H9 (cell line): ENCODE measurements around the gene SIPA1L3. TPM values are rescaled to one million over a fixed set of nuclear protein-coding genes. Genes with fewer than 3 reads are reported as not detected.

Experiments
- DNase-seq: peaks from one replicate; pipeline ENCODE4 v3.0.0-alpha.2; 2017
- H2AFZ ChIP-seq: one replicate; pipeline ENCODE4 v1.6.1; 2013; ENCODE audit warnings: mild to moderate bottlenecking, low read length, control low read depth, moderate library complexity
- H2AK5ac ChIP-seq: 2 replicates; pipeline ENCODE4 v1.6.1; 2013; ENCODE audit warnings: low read length, control low read depth, mixed read lengths; ENCODE audit not compliant: insufficient read length
- H2BK120ac ChIP-seq: one replicate; pipeline ENCODE4 v1.6.1; 2013; ENCODE audit warnings: low read depth, mild to moderate bottlenecking, low read length, control low read depth, inconsistent platforms; ENCODE audit not compliant: poor library complexity, severe bottlenecking
- H2BK12ac ChIP-seq: 2 replicates; pipeline ENCODE4 v1.6.1; 2013; ENCODE audit warnings: low read length, control low read depth, mixed read lengths, low read depth; ENCODE audit not compliant: insufficient read length
- H2BK15ac ChIP-seq: 2 replicates; pipeline ENCODE4 v1.6.1; 2013; ENCODE audit warnings: low read depth, low read length, control low read depth
- H2BK20ac ChIP-seq: one replicate; pipeline ENCODE4 v1.6.1; 2013; ENCODE audit warnings: low read depth, mild to moderate bottlenecking, low read length, control low read depth, inconsistent platforms; ENCODE audit not compliant: poor library complexity, severe bottlenecking
- H2BK5ac ChIP-seq: 2 replicates; pipeline ENCODE4 v1.6.1; 2013; ENCODE audit warnings: low read length, control low read depth, mixed read lengths; ENCODE audit not compliant: insufficient read length
- H3K14ac ChIP-seq: 2 replicates; pipeline ENCODE4 v1.6.1; 2013; ENCODE audit warnings: low read length, control low read depth; ENCODE audit not compliant: insufficient read depth
- H3K18ac ChIP-seq: 2 replicates; pipeline ENCODE4 v1.6.1; 2013; ENCODE audit warnings: low read depth, mild to moderate bottlenecking, mixed read lengths, low read length, control low read depth; ENCODE audit not compliant: insufficient read length
- H3K23ac ChIP-seq: 2 replicates; pipeline ENCODE4 v1.6.1; 2013; ENCODE audit warnings: low read length, control low read depth, mixed read lengths, low read depth; ENCODE audit not compliant: insufficient read length
- H3K23me2 ChIP-seq: 2 replicates; pipeline ENCODE4 v1.6.1; 2013; ENCODE audit warnings: low read depth, mild to moderate bottlenecking, mixed read lengths, low read length, control low read depth; ENCODE audit not compliant: insufficient read length, poor library complexity, severe bottlenecking
- H3K27ac ChIP-seq: 2 replicates; pipeline ENCODE4 v1.5.1; 2013; ENCODE audit warnings: low read length, control low read depth, mixed read lengths, low read depth; ENCODE audit not compliant: insufficient read length
- H3K27me3 ChIP-seq: 2 replicates; pipeline ENCODE4 v1.6.1; 2013; ENCODE audit warnings: low read length, control low read depth, inconsistent platforms; ENCODE audit not compliant: insufficient read depth
- H3K4ac ChIP-seq: 2 replicates; pipeline ENCODE4 v1.6.1; 2013; ENCODE audit warnings: low read depth, mild to moderate bottlenecking, control low read depth, inconsistent platforms, low read length, moderate library complexity
- H3K4me1 ChIP-seq: 2 replicates; pipeline ENCODE4 v1.6.1; 2013; ENCODE audit warnings: low read length, control low read depth, inconsistent platforms; ENCODE audit not compliant: insufficient read depth
- H3K4me2 ChIP-seq: 2 replicates; pipeline ENCODE4 v1.6.1; 2013; ENCODE audit warnings: low read length, control low read depth, mixed read lengths; ENCODE audit not compliant: insufficient read length, insufficient read depth
- H3K56ac ChIP-seq: 2 replicates; pipeline ENCODE4 v1.6.1; 2013; ENCODE audit warnings: low read depth, mild to moderate bottlenecking, mixed read lengths, low read length, control low read depth; ENCODE audit not compliant: insufficient read length
- H3K79me1 ChIP-seq: 2 replicates; pipeline ENCODE4 v1.6.1; 2013; ENCODE audit warnings: low read depth, mild to moderate bottlenecking, moderate library complexity, low read length, control low read depth, inconsistent platforms; ENCODE audit not compliant: insufficient read depth, poor library complexity, severe bottlenecking
- H3K79me2 ChIP-seq: 2 replicates; pipeline ENCODE4 v1.6.1; 2013; ENCODE audit warnings: low read length, control low read depth, inconsistent platforms; ENCODE audit not compliant: insufficient read depth
- H3K9ac ChIP-seq: 2 replicates; pipeline ENCODE4 v1.6.1; 2013; ENCODE audit warnings: low read length, control low read depth, mixed read lengths; ENCODE audit not compliant: insufficient read length; ENCODE audit errors: extremely low read depth
- H3K9me3 ChIP-seq: one replicate; pipeline ENCODE4 v1.6.1; 2013; ENCODE audit warnings: low read depth, low read length, inconsistent platforms; ENCODE audit not compliant: control insufficient read depth
- H3T11ph ChIP-seq: one replicate; pipeline ENCODE4 v1.6.1; 2013; ENCODE audit warnings: mild to moderate bottlenecking, low read length, control low read depth, inconsistent platforms
- H4K20me1 ChIP-seq: one replicate; pipeline ENCODE4 v1.6.1; 2013; ENCODE audit not compliant: control insufficient read depth, insufficient read length, insufficient read depth
- H4K5ac ChIP-seq: 2 replicates; pipeline ENCODE4 v1.6.1; 2013; ENCODE audit warnings: low read depth, mild to moderate bottlenecking, mixed read lengths, low read length, control low read depth; ENCODE audit not compliant: insufficient read length
- H4K8ac ChIP-seq: replicated peaks from 2 replicates; pipeline ENCODE4 v1.6.1; 2013; ENCODE audit warnings: low read length, control low read depth, mixed read lengths, low read depth; ENCODE audit not compliant: insufficient read length
- H4K91ac ChIP-seq: 2 replicates; pipeline ENCODE4 v1.6.1; 2013; ENCODE audit warnings: low read depth, mild to moderate bottlenecking, moderate library complexity, mixed read lengths, low read length, control low read depth; ENCODE audit not compliant: insufficient read length
- H3K27ac Mint-ChIP-seq, 3 experiments: 2 replicates in 2 of 3; 3 replicates in 1 of 3; pipeline ENCODE4 v1.8.0; 2020 to 2021; ENCODE audit warnings: mixed read lengths in 3 of 3, mild to moderate bottlenecking in 1 of 3, moderate library complexity in 1 of 3
- H3K27me3 Mint-ChIP-seq: 2 replicates; pipeline ENCODE4 v1.8.0; 2021; ENCODE audit warnings: low read depth, mild to moderate bottlenecking, moderate library complexity, mixed read lengths
- H3K36me3 Mint-ChIP-seq, 3 experiments: 2 replicates in 2 of 3; 3 replicates in 1 of 3; pipeline ENCODE4 v1.8.0; 2020 to 2021; ENCODE audit warnings: low read depth in 3 of 3, mixed read lengths in 3 of 3; ENCODE audit not compliant: insufficient read depth in 1 of 3
- H3K4me1 Mint-ChIP-seq, 2 experiments: 2 replicates each; pipeline ENCODE4 v1.8.0; 2020; ENCODE audit warnings: mixed read lengths in 2 of 2
- H3K4me3 Mint-ChIP-seq, 2 experiments: 2 replicates in 1 of 2; 3 replicates in 1 of 2; pipeline ENCODE4 v1.8.0; 2020 to 2021; ENCODE audit warnings: mild to moderate bottlenecking in 2 of 2, mixed read lengths in 2 of 2, moderate library complexity in 1 of 2
- H3K9me3 Mint-ChIP-seq, 2 experiments: 2 replicates in 1 of 2; 3 replicates in 1 of 2; pipeline ENCODE4 v1.8.0; 2020; ENCODE audit warnings: mild to moderate bottlenecking in 2 of 2, mixed read lengths in 2 of 2, moderate library complexity in 1 of 2
- WGBS: extraction: QIAGEN DNeasy Blood & Tissue Kit; methylation state at CpG from one replicate; pipeline ENCODE4 v1.1.7; 2013; ENCODE audit warnings: missing lambda C conversion rate, low lambda C conversion rate, mixed read lengths; ENCODE audit not compliant: insufficient read length; ENCODE audit errors: extremely low coverage; 5-methylcytosine and 5-hydroxymethylcytosine counted together
- total RNA-seq: library from RNA; stranded (reverse); gene quantifications from 2 replicates; pipeline ENCODE4 v1.2.1, GENCODE V29; 2021
- TF ChIP-seq, protein P1 (sequence below): fragments of 200-600 bp; sonication (generic); conservative IDR thresholded peaks from 3 replicates; pipeline ENCODE4 v1.8.0; 2021; ENCODE audit warnings: antibody characterized with exemption, mild to moderate bottlenecking

Gene SIPA1L3
- total RNA-seq, 1 experiment from 2014 or later = 40.1 TPM

DNA sequence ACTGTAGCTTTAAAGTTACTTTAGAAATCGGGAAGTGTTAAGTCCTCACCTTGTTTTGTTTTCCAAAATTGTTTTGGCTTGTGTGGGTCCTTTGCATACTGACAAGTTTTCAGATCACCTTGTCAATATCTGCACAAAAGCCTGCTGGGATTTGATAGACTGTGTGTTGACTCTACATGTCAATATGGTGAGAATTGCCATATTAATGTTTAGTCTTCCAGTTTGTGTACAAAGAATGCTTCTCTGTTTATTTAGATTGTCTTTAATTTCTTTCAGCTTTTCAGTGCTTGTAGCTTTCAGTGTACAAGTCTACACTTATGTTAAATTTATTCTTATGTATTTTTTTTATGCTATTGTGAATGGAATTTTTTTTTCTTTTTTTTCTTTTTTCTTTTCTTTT is 50.2 kb downstream of the SIPA1L3 start:
- H2AFZ ChIP-seq = no peak overlapping the region
- DNase-seq = no peak
- no peak overlapping the region for H2AK5ac ChIP-seq
- H4K5ac ChIP-seq = no peak overlapping the region
- no peak overlapping the region for H3K9ac ChIP-seq
- H3K56ac ChIP-seq = no peak overlapping the region
- H3K14ac ChIP-seq = no peak overlapping the region
- H4K8ac ChIP-seq = no peak overlapping the region
- H4K20me1 ChIP-seq = no peaks in the 10 kb centered on the region
- H3K4me2 ChIP-seq = no peak overlapping the region
- H2BK20ac ChIP-seq = no peak overlapping the region
- no peaks in the 10 kb centered on the region for H3K9me3 ChIP-seq
- no peaks in the 10 kb centered on the region for H3K27me3 ChIP-seq
- no peak overlapping the region for H2BK5ac ChIP-seq
- no peak overlapping the region for H3K27ac Mint-ChIP-seq
- H3K4me1 Mint-ChIP-seq = peaks cover 25 to 29% of the 10 kb centered on the region in 2 experiments
- H3K9me3 Mint-ChIP-seq = peaks cover 3 to 4% of the 10 kb centered on the region in 2 experiments; a peak in 2 of 5 replicates
- H3K79me1 ChIP-seq = peaks cover 4% of the 10 kb centered on the region
- TF ChIP-seq, protein P1, sequence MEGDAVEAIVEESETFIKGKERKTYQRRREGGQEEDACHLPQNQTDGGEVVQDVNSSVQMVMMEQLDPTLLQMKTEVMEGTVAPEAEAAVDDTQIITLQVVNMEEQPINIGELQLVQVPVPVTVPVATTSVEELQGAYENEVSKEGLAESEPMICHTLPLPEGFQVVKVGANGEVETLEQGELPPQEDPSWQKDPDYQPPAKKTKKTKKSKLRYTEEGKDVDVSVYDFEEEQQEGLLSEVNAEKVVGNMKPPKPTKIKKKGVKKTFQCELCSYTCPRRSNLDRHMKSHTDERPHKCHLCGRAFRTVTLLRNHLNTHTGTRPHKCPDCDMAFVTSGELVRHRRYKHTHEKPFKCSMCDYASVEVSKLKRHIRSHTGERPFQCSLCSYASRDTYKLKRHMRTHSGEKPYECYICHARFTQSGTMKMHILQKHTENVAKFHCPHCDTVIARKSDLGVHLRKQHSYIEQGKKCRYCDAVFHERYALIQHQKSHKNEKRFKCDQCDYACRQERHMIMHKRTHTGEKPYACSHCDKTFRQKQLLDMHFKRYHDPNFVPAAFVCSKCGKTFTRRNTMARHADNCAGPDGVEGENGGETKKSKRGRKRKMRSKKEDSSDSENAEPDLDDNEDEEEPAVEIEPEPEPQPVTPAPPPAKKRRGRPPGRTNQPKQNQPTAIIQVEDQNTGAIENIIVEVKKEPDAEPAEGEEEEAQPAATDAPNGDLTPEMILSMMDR = no peak
- H3K36me3 Mint-ChIP-seq = peaks cover 8 to 19% (median 9%) of the 10 kb centered on the region in 3 experiments
- H3K79me2 ChIP-seq = no peaks in the 10 kb centered on the region; the same call in 1 of the 2 replicates
- no peak overlapping the region for H3K27ac ChIP-seq
- no CpG with 5 or more reads among the region's 1 CpG for WGBS
- no peak overlapping the region for H3K4ac ChIP-seq
- H3T11ph ChIP-seq = no peak overlapping the region
- H3K23me2 ChIP-seq = no peaks in the 10 kb centered on the region
- peaks cover 7% of the 10 kb centered on the region; the same call in 1 of the 2 replicates for H3K4me1 ChIP-seq
- H4K91ac ChIP-seq = no peak overlapping the region
- H2BK120ac ChIP-seq = no peak overlapping the region
- H2BK15ac ChIP-seq = no peak overlapping the region
- H3K23ac ChIP-seq = no peak overlapping the region
- H3K18ac ChIP-seq = no peak overlapping the region
- H3K27me3 Mint-ChIP-seq = no peaks in the 10 kb centered on the region; the same call in 1 of the 2 replicates
- no peak overlapping the region for H2BK12ac ChIP-seq
- no peak overlapping the region for H3K4me3 Mint-ChIP-seq
